Right renal pelvis (tissue), 4 donors: ENCODE results near the gene CNKSR1. TPM values are rescaled to one million over a fixed set of nuclear protein-coding genes. Genes with fewer than 3 reads are reported as not detected.

ENCODE experiments used
- DNase-seq, 4 donors: peaks; one replicate each; pipeline ENCODE4 v3.0.0-alpha.2; 2013; ENCODE audit warnings: low read depth in 4 of 4, low spot score in 3 of 4, missing footprints in 1 of 4
- polyA plus RNA-seq, 4 donors: library from polyadenylated mRNA; unstranded; fragments of 120-200 nt; gene quantifications; one replicate each; pipeline ENCODE4 v1.2.1, GENCODE V29; 2013; ENCODE audit not compliant: insufficient read length in 4 of 4

CNKSR1 gene, protein sequence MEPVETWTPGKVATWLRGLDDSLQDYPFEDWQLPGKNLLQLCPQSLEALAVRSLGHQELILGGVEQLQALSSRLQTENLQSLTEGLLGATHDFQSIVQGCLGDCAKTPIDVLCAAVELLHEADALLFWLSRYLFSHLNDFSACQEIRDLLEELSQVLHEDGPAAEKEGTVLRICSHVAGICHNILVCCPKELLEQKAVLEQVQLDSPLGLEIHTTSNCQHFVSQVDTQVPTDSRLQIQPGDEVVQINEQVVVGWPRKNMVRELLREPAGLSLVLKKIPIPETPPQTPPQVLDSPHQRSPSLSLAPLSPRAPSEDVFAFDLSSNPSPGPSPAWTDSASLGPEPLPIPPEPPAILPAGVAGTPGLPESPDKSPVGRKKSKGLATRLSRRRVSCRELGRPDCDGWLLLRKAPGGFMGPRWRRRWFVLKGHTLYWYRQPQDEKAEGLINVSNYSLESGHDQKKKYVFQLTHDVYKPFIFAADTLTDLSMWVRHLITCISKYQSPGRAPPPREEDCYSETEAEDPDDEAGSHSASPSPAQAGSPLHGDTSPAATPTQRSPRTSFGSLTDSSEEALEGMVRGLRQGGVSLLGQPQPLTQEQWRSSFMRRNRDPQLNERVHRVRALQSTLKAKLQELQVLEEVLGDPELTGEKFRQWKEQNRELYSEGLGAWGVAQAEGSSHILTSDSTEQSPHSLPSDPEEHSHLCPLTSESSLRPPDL
- polyA plus RNA-seq = 10 to 100 TPM; 10.7 to 16.2 (median 14.0) TPM

DNA sequence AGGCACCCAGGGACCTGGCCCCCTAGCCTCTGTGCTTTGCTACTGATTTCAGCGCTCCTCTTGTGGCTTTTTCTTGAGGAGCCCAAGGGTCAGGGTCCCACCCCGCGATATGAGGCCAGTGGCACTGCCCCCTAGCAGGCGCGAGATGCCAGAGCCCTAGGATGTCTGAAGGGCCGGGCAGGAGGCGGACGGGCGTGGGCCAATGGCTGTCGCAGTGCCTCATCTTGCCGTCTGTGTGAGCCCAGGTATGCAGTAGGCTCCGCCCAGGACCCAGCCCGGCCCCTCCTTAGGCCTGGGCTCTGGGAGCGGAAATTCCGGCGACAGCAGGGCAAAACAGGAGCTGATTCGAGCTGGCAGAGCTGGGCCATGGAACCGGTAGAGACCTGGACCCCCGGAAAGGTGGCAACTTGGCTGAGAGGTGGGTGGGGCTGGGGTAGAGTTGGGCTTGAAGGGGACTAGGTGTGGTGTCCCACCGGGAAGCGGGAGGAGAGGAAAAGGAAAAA is at the start of gene CNKSR1:
CNKSR1 (plus strand) TSS at position 310 of the 503 bp plus-strand sequence; CDS start at position 367, 57 bp downstream.
- no peak for DNase-seq

DNA sequence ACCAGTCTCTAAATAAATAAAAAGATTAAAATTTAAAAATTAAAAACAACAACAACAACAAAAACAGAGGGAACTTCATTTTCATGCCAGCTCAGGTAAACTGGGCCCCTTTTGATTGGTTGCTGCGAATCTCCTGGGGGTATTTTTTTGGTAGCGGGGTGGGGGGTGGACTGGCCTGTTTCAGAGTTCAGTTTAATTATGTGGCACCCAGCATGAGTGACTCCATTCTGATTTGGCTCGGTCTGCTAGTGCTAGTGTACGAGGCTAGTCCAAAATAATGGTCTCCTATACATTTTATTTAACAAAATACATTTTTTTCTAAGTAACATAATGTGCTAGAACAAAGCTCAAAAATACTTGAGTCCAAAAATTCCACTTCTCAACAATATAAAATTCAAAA is 47.5 kb upstream of the CNKSR1 start:
- no peak for DNase-seq

DNA sequence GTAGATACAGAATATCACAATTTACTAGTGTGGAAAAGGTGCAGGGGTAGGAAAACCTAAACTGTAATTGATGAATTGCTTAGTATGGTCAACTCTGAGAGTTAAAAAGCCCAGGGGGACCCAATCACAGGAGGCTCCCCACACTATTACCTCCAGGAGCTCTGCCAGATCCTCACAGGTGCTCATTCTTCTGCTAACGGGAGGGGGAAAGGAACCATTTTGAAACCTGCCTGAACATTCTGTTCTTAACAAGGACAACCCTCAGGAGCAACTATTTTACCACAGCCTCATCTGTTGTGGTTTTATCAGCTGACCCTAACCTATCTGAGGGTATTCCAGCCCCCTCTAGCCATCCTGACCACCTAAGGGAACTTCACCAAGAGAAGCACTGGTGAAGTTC is 46.6 kb upstream of the CNKSR1 start:
- no peak for DNase-seq

DNA sequence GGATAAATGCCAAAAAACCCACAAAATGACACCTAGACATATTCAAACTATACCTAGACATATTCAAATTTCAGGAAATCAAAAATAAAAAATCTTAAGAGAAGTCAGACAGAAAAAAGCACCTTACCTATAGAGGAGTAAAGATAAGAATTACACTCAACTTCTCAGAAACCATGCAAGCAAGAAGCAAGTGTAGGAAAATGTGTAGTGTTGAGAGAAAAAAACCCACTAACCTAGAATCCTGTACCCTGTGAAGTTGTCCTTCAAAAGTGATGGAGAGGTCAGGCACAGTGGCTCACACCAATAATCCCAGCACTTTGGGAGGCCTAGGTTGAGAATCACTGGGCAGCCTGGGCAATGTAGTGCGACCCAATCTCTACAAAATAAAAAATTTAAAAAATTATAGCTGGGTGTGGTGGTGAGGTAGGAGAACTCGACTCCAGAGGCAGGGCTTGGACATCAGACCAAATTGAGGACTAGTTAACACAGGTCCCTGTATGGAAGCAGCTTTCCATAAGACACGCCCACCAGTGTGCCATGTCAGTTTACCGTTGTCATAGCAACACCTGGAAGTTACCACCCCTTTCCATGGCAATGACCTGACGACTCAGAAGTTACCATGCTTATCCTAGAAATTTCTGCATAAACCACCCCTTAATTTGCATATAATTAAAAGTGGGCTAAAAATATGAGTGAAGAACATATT is 45.0 kb upstream of the CNKSR1 start:
- no peak for DNase-seq

DNA sequence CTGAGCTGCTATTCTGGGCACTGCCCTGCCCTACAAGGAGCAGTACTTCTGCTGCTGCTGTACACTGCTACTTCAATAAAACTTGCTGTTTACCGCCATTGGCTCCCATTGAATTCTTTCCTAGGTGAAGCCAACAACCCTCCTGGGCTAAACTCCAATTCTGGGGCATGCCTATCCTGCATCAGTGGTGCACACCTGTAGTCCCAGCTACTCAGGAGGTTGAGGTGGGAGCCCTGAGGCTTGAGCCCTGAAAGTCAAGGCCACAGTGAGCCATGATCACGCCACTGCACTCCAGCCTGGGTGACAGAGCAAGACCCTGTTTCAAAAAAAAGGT is 44.5 kb upstream of the CNKSR1 start:
- no peak for DNase-seq

DNA sequence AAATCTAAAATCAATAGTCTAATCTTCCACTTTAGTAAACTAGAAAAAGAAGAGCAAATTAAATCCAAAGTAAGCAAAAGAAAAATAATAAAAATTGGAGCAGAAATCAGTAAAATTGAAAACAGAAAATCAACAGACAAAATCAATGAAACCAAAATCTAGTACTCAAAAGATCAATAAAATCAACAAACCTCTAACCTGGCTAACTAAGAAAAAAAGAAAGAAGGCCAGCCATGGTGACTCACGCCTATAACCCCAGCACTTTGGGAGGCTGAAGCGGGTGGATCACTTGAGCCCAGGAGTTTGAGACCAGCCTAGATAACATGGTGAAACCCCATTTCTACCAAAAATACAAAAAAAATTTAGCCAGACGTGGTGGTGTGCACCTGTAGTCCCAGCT is 42.8 kb upstream of the CNKSR1 start:
- DNase-seq = no peak

DNA sequence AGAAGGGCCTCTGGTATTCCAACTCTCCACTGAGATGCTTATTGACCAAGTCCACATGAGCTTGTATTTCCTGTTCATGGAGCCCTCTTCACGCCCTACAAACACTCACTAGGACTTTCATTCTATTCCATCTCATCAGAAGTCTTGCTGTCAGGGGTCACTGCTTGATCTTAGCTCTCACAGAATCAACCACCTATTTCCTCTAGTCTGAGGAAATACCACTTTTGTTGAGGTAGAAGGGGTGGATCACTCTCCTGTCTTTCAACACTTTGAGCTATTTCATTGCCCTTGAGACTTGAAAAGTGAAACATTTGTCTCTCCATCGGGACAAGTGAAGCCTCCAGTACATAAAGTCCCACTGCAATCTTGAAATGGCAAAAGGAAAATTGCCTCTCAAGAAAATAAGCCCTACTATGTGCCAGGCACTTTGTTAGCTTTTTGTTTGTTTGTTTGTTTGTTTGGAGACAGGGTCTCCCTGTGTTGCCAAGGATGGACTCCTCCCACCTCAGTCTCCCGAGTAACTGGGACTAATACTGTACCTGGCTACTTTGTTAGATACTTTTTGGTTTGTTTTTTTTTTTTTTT is 38.2 kb upstream of the CNKSR1 start:
- no peak for DNase-seq

DNA sequence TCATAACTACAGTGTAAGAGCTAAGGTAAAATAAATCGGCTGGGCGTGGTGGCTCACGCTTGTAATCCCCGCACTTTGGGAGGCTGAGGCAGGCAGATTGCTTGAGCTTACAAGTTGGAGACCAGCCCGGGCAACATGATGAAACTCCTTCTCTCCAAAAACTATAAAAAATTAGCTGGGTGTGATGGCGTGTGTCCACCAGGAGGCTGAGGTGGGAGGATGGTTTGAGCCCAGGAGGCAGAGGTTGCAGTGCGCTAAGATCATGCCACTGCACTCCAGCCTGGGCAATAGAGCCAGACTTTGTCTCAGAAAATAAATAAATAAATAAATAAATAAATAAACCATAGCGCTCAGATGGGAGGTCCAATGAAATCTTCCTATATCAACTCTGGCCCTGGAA is 35.1 kb upstream of the CNKSR1 start:
- DNase-seq = no peak

DNA sequence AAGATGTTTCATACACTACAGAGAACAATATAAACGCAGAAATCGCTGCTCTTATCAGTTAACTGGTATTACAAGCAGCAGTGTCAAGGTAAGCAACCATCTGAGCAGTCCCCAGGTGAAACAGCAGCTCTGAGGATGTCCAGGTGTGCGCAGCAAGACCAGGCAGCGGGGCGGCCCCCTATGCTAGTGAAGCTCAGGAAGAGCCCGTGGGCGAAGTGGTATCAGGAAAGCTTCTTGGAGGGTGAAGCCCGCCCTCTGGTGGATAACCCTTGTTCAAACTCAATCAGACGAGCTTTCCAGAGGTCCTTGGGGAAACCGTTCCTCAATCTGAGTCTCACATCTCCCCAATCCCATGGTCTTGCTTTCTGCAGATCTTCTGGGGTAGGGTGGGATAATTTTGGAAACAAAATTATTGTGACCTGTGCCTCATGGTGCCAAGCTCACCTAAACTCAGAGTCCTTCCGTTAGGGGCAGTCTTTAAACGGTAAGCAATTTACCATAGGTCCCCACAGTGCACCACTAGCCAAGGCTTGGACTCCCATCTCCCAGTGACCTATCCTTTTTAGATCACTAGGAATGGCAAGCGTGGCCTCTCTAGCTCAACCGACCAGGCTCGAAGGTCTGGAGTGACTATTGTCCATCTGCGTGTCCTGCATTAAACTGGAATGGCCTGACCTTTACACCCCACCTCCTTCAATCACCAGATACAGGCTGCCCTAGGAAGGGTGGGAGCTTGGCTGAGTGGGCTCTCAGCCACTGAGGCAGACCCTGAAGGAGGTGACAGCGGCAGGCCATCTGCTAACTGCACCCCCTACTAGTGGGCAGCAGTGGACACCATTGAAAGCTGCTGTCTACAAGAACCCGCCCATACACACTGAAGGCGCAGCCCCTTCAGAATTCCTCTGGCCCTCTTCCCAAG is 32.0 kb upstream of the CNKSR1 start:
- peak in 2 of 4 donors; percentile 66 to 76 for DNase-seq

DNA sequence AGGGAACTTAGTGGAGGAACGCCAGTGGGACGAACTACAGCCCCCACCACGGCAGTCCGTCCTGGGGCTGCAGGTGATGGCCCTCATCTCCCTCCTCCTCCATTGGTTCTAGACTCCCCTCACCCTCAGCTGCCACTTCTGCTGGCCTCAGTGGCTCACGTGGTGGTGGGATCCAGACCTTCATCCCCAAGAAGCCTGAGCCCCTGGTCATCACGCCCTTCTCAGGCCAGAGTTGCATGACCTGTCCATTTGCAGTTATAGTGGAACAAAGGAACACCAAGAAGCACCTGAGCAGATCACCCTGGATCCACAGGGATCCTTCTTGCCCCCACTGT is 31.4 kb upstream of the CNKSR1 start:
- no peak for DNase-seq

DNA sequence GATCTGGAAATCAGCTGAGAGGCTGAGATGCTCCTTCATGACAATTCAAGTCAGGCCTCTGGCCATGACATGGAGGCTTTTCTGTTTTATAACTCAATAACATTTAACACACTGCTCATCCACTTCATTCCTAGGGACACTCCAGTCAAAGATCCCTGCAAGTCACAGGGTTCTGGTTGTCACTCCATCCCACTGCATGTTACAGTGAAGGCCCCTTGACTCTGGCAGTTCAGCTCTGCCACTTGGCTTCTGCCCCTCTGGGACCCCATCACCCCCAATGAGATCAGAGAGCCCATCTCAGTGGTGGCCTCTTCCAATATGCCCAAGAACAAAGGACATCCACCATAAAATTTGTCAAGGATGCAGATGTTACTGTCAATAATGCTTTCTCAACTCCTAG is 28.4 kb upstream of the CNKSR1 start:
- no peak for DNase-seq

DNA sequence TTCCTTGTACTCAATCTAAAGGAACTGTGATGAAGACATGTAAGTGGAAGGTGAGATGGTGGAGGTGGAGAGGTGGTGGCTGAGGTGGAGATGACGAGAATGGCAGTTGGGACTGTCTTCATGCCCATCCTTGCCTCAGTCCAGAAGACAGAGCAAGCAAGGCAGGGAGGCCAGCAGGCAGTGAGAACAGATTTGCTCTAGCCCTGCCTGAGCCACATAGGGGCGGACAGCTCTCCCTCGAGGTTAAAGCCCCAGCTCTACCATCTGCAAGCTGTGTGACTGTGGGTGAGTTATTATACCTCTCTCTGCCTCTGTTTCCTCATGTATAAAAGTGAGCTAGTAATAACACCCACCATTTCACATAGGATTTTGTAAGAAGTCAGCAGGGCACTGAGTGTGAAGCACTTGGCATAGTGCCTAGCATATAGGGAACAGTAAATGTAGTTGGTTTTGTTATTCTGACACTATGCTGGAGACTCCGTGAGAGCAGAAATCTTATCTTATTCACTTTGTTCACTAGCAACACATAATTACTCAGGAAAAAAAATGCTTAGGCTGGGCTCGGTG is 23.2 kb upstream of the CNKSR1 start:
- no peak for DNase-seq

DNA sequence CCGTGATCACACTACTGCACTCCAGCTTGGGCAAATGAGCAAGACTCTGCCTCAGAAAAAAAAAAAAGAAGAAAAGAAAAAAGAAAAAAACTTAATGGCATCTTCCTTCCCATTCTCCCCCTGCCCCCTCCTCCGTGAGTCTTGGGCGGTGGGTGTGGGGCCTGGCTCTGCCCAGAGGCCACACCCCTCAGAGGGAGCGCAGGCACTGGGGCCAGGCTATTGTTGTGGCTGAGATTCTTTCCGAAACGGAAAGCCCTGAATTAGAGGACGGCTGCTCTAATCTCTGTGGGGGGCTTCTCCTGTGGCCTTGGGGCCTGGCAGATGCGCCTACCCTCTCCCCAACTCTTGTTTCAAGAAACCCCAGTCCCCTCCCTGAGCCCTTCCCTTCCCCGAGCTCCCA is 22.5 kb upstream of the CNKSR1 start:
- no peak for DNase-seq

DNA sequence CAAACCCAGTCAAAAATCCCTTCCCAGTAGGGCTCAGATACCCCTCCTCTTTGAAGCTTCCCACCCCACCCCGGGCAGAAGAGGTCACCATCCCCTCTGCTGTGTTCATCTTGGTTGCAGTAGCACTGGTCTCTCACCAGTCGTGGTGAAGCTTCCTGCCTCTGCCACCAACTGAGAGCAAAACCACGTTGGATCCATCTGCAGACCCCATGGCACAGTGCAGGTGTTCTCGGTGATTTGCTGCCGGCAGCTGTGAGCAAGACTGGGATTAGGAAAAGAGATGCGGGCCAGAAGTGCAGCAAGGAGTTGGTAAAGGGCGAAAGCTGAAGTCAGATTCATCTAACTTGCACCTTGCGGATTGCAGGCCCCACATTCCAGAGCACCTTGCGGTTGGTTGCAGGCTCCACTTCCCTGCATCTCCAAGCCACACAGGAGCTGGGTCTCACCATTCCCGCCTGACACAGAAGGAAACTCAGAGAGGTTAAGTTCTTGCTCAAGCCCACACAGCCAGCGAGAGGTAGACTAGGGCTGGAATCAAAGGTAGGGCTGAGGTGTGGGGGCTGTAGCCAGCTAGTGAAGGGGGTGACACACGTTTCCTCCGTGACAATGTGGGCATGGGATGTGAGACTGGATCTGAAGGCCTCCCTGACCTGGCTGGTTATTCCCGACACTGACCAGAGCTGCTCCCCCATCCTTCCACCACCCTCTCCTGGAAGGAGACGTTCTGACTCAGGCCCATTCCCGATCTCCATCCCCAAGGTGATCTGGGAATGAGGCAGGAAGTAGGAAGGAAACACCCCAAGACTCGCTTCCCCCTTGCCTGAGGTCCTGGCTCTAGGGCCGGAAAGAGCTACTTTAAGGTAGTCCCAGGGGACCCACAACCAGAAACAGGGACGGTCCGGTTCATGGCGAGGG is 21.7 kb upstream of the CNKSR1 start:
- no peak for DNase-seq

DNA sequence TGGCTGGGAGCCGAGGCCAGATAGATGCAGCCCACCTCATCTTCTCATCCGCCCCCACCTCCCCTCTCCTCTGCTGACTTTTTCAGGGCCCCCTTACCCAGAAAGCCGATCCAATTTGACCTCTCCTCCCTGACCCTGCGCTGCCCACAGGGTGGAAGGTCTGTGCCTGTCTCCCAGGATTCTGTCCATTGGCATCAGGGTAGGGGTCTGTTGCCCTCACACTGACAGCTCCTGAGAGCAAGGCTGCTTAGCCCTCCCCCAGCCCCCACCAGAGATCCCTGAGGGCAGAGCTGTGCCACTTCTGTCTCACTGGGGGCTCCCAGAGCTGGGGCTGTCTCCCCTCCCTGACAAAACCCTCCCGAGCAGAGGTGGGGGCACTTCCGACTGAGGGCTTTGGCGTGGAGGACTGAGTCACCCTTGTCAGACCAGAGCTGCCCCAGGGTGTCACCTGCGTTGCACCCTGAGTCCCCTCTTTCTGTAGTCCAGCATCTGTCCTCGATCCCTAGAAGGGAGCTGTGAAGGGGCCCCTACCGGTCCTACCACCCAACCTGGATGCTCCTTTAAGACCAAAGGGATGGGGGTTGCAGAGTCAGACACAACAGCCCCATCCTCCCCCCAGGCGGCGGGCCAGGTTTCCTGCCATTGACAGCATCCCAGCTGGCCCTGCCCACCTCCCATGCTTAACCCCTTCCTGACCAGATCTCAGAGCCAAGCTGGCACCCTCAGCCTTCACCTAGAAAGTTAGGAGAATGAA is 20.8 kb upstream of the CNKSR1 start:
- DNase-seq = no peak

DNA sequence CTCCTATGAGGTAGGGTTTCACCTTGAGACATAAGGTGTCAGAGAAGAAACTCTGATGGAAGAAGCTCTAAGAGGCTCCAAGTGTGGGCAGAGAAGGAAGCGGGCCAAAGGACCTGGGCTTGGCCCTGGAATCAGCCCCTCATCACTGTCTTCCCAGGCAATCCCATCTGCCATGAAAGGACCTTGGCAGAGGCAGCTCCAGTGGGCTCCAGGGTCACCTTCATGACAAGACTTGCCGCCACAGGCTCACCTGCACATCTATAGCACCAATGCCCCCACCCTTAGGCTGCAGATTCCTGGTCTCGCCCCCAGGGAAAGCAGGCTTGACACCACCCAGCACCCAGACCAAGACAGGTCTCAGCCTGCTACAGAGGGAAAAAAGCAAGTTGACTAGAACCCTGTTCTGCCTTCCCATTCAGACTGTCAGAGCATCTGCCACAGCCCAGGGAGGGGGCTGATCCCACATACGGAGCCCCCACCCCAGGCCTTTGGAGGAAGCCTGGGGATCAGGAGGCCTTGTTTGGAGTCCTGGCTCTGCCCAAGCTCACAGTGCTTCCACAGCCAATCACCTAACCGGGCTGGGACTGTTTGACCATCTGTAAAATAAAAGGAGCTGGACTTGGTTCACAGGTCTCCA is 18.9 kb upstream of the CNKSR1 start:
- DNase-seq = no peak

DNA sequence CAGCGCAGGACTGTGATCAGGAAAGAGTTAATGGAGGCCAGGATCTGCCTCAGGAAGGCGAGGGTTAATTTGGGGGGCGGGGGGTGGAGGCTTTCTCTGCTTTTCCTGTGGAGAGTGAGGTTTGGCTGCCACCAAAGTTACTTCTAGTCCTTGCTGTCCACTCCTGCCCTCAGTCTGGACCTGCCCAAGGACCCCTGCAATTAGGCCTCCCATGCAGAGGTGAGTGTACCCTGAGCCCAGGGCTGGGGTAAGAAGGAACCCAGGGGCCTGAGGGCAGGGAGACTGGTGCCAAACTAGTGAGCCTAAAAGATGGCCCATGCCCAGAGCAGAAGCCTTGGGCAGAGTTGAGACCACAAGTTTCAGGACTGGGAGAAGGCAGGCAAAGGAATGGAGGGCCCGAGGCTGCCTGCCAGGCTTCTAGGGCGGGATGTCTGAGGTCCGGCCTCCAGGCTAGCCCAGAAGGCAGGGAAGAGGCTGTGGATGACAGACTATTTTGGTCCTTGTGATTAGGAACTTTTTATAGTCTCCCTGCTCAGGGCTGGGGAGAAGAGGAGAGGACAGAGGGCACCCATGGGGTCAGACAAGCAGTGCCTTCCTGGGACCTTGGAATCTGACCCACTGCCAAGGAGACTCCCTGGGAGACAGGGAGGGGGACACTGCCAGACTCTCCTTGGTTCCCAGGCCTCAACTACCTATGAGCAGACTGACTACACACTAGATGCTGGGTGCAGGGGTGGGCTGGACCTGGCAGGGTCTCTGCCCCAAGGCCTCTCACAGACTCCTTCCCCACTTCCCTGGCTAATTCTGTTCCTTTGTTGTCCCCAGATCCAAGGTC is 18.2 kb upstream of the CNKSR1 start, which contains the start of gene FAM110D:
FAM110D (plus strand) TSS at position 172 of the 835 bp plus-strand sequence. CDS start 2,213 bp downstream, outside the sequence.
- DNase-seq = no peak
